Activated T-cell treated with anti-CD3 and anti-CD28 coated beads for 48 hours (primary cell): ENCODE measurements around the gene EMID1.

Source experiments
- DNase-seq: peaks from one replicate; pipeline ENCODE4 v3.0.0-alpha.2; 2020; ENCODE audit warnings: low read depth

The EMID1 gene

DNA sequence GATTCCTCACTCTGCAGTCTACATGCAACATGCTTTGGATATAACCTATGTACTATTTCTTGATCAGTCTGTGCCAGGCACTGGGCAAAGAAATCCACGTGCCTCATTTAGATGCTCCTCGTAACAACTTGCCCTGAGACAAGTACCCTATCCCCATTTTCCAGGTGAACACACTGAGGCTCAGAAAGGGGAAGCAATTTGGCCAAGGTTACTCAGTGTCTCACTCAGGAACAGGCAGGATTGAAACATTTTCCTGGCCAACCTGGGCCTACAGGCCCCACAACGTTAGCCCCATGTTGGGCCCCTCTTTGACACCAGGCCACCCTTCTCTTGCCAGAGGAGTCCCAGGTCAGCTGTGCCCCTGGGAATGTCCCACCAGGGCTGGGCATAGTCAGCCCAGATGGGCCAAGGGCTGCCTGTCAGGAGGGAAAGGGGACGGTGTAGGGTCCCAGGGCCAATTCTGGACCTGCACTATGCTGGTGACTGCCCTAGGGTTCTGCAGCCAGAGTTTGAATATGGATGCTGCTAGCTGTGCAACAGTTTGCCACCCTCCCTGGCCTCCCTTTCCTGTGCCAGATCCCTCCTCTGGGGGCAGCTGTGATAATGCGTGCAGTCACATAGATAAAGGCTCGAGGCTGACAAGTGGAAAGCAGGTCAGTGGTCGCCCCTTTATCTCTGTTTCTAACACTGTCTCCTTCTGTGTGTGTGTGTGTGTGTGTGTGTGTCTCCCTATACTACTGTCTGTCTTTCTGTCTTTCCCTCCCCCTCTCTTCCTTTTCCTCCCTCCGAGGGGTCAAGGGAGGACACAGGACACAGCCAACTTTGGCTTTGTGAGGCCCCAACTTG, 10.4 kb upstream of the EMID1 start:
- DNase-seq: no peak

GRCh38 chr22:29195964-29196666, 9.6 kb upstream of the EMID1 start:
- no peak for DNase-seq

- no peak for DNase-seq
These were observed 8.6 kb upstream of the EMID1 start for GRCh38 chr22:29197096-29197495.

DNA sequence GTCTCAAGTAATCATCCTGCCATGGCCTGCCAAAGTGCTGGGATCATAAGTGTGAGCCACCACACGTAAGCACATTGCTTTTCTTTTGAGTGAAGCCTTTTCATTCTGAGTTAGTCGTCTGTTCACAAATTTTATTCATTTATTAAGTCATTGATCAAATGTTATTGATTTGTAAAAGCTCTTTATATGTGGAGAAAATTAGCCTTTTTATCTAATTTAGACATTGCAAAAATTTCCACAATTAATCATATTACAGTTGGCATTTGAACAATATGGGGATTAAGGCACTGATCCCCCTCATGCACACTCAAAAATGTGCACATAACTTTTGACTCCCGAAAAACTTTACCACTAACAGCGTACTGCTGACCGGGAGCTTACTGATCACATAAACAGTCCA, 7.5 kb upstream of the EMID1 start:
- DNase-seq: no peak

- DNase-seq: no peak
These were observed 5.8 kb upstream of the EMID1 start for GRCh38 chr22:29199702-29200400.

- no peak for DNase-seq
These were observed 4.8 kb upstream of the EMID1 start for GRCh38 chr22:29200901-29201300.

DNA sequence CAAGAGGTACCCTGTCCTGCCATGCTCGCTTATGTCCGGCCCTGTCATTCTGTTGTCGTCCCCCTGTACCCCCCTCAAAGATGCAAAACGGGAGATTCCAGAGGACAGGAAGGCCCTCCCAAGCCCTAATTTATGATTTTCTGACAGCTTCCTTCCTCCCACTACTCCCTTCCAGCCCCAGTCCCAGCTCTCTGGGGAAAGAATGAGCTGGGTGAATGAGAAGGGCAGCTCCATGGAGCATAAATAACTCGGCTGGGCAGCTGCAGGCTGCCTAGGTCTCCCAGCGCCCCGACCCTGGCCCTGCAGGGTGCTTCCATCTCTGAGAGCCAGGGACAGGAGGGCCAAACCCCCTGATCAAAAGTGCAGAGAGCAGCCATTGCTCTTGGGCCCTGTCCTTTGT, 3.9 kb upstream of the EMID1 start:
- no peak for DNase-seq

- DNase-seq: peak; percentile 56
These were observed 3.2 kb upstream of the EMID1 start for GRCh38 chr22:29202212-29203192.

DNA sequence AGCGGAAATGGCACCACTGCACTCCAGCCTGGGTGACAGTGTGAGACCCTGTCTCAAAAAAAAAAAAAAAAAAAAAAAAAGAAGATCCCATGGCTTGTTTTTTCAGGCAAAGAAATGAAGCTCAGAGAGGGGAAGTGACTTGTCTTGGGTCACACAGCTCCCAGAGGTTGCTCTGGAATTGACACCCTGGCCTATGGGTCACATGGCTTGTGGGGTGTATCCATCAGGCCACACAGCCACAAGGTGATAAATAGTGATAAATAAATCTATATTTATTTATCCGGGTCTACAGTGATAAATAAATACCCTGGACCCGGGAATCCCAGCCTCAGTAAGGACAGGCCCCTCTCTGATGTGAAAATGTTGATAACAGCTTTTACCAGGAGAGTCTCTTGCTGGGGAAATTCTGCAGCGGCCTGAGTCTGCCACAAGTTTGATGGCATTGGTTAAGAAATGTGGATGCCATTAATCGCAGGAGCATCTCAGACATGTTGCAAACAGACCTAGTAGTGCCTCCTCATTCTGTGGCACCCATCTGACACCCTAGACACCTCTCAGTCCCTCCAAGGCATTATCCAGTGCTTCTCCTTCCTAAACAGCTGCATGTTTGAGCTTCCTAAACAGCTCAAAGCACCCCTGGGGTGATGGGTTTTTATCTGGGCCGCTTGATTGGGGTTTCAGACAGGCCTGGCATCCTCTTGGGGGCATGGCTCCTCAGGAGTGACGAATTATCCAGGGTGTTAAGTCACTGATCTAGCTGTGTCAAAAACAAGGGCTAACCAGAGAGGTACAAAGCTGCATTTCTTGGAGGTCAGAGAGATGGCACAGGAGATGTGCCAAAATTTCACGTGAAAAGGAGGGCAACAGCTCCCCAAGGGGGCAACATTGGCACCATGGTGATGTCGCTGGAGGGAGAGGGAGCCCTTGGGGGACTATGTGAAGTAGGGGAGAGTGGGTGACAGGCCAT, 1.9 kb upstream of the EMID1 start:
- no peak for DNase-seq

- no peak for DNase-seq
These were observed 1.1 kb upstream of the EMID1 start for GRCh38 chr22:29204455-29205183.

- DNase-seq: no peak
These were observed 473 bp upstream of the EMID1 start for GRCh38 chr22:29205252-29205593.

GRCh38 chr22:29206372-29207242, 911 bp downstream of the EMID1 start:
- no peak for DNase-seq

DNA sequence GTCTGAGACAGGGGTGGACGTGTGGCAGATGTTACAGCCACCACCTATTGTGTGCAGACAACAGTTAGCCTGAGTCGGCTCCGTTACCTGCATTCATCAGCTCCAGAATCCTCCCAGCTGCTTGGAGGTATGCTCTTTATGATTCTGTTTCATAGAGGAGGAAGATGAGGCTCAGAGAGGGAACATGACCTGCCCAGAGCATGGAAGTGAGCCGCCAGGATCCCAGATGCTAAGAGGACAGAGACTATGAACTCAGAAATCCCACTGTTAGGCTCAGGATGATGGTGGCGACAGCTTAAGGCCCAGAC, 1.5 kb downstream of the EMID1 start:
- DNase-seq: no peak

GRCh38 chr22:29207562-29208501, 2.1 kb downstream of the EMID1 start:
- no peak for DNase-seq

- DNase-seq: no peak
These were observed 2.8 kb downstream of the EMID1 start for GRCh38 chr22:29208502-29208862.

DNA sequence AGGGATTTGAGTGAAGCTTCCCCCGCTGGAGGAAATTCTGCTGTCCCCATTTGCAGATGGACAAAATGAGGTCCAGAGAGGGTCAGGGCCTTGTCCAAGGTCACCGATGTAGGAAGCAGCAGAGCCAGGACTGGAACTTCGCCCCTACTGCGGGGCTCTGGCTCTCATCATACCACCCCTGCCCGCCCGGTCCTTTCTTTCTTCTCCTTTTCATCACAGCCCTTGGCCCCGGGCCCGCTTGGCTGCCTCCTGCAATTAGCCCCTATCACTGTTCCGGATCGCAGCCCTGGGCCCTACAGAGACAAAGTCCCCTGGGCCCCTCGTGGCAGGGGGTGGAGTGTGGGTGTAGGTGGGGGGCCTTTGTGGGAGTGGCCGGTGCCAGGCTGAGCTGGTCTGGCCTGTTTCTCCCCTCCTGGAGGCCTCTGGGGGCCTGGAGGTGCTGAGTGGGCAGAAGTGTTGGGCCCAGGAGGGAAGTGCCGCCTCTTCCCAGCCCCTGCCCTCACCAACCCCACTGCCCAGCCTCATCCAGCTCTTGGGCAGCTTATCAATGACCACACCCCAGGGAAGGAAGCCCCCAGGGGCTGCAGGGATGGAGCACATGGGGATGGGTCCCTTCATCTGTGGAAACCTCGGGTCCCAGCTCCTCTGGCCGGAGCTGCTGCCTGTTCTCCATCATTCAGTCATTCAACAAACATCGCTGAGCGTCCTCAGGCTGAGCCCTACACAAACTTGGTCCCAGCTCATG, 3.4 kb downstream of the EMID1 start:
- no peak for DNase-seq

DNA sequence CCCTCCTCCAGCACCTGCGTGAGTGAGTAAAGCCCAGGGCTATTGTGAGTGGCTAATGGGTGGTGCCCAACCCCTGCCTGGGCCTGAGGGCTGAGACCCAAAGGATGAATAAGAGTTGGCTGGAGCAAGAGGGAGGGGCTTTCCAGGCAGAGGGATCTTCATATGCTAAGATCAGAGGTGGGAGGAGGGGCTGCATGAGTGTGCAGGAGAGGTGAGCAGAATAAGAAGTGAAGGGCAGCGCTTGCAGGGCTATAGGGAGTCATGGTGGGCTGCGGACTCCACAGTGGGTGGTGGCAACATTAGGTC, 3.9 kb downstream of the EMID1 start:
- no peak for DNase-seq

DNA sequence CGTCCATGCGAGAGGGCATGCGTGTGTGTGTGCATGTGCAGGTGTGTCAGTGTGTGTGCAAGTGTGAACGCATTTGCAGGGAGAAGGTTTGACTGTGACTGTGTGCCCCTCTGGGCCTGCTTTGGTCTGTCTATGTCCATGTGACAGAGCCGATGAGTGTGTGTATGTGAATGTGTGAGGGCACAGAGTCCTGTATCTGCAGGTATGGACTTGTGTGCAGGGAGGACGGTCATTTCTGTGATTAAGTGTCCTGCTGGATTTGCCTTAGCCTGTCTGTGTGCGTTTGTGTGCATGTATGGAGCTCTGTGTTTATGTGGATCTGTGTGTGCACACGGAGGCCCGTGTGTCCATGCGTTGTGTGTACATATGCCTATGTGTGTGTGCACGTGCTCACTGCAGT, 5.4 kb downstream of the EMID1 start:
- no peak for DNase-seq
